ENCODE data around the gene RBM33. TPM values are rescaled to one million over a fixed set of nuclear protein-coding genes. Genes with fewer than 3 reads are reported as not detected.

The RBM33 gene
- total RNA-seq, 4 donors from 2014 or later, result 35.7 to 59.9 (median 44.5) TPM

DNA sequence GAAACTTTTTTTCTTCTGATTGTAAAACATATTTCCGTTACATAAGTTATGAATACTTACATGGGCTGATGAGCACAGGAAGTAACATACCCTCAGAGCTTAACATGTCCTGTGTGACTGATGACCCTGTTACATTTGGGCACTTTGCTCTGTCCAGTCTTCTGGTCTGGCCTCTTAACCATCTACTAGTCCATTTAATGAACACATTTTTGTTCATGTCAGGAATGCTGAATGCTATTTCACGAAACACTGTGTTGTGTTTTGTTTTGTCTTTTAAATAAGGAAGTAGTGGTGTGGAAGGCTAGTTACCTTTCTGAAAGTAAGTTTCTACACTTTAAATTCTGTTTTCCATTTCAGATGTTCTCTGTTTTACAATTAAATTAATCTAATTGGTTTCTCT, 77.7 kb downstream of the RBM33 start:
- Histone ChIP-seq H3K9me3 (no peaks in the 10 kb centered on the region), H3K27ac (no peak overlapping the region), H3K4me1 (no peaks in the 10 kb centered on the region), H3K36me3 (no peaks in the 10 kb centered on the region), H3K27me3 (no peaks in the 10 kb centered on the region), H3K4me3 (replicated peaks in 1 of 3) (no peak overlapping the region)
- 76 to 86% methylated on average over 2 of the region's 2 CpGs for WGBS, 2 donors
- TF ChIP-seq POLR2A (IDR thresholded peaks at IDR 0.05), result no peak
- TF ChIP-seq, protein P1, sequence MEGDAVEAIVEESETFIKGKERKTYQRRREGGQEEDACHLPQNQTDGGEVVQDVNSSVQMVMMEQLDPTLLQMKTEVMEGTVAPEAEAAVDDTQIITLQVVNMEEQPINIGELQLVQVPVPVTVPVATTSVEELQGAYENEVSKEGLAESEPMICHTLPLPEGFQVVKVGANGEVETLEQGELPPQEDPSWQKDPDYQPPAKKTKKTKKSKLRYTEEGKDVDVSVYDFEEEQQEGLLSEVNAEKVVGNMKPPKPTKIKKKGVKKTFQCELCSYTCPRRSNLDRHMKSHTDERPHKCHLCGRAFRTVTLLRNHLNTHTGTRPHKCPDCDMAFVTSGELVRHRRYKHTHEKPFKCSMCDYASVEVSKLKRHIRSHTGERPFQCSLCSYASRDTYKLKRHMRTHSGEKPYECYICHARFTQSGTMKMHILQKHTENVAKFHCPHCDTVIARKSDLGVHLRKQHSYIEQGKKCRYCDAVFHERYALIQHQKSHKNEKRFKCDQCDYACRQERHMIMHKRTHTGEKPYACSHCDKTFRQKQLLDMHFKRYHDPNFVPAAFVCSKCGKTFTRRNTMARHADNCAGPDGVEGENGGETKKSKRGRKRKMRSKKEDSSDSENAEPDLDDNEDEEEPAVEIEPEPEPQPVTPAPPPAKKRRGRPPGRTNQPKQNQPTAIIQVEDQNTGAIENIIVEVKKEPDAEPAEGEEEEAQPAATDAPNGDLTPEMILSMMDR (IDR thresholded peaks at IDR 0.05), result no peak
- DNase-seq, result no peak
- intact Hi-C loops (cut with DNase I), result no loop called here

DNA sequence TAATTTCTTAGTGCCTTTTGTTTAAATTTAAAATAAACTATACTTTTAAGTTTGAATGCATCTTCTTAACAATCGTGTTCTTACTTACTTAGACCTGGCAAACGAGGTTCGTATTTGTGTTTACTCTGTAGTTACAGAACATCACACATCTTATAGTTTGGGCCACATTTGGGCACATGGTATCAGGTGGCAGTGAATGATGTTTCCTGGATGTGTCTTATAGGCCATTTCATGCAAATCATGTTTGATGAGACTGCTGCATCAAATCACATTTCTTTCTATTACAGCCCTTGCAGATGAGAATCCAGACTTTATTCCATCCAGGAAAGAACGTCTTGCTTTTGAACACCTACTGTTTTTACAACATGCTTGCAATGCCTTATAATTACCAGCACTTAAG, 78.5 kb downstream of the RBM33 start:
- intact Hi-C loops (cut with DNase I), result no loop called here

DNA sequence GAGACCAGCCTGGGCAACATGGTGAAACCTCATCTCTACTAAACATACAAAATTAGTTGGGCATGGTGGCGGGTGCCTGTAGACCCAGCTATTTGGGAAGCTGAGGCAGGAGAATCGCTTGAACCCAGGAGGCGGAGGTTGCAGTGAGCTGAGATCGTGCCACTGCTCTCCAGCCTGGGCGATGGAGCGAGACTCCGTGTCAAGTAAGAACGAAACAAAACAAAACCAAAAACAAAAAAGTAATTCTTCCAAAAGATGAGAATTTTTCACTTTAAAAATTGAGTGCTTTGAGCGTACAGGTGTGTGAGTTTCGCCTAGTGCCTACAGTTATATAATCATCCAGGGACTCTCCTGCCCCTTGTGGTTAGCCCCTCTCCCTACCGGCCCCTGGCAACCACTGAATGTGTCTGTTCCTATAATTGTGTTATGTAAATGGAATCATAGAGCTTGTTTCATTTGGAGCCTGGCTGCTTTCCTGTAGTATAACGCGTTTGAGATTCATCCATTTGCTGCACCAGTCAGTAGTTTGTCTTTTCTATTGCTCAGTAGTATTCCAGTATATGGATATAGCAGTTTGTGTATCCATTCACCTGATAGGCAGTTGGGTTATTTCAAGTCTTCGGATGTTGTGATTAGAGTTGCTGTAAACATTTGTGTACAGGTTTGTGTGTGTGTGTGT, 80.0 kb downstream of the RBM33 start:
- no peaks in the 10 kb centered on the region for H3K4me1 ChIP-seq
- H3K36me3 ChIP-seq, result no peaks in the 10 kb centered on the region
- DNase-seq, result no peak
- intact Hi-C loops (cut with DNase I), result no loop called here
- H3K27me3 ChIP-seq, result no peaks in the 10 kb centered on the region
- 94 to 95% methylated on average over 14 of the region's 14 CpGs for WGBS, 2 donors
- no peak for TF ChIP-seq POLR2A (IDR thresholded peaks at IDR 0.05)
- TF ChIP-seq, protein P1 (IDR thresholded peaks at IDR 0.05), result no peak
- no peak overlapping the region for H3K27ac ChIP-seq
- H3K4me3 ChIP-seq (replicated peaks in 1 of 3), result no peak overlapping the region
- no peaks in the 10 kb centered on the region for H3K9me3 ChIP-seq

More for the DNA sequence above, 78.5 kb downstream of the RBM33 start:
- TF ChIP-seq POLR2A (IDR thresholded peaks at IDR 0.05), result no peak
- TF ChIP-seq, protein P1 (IDR thresholded peaks at IDR 0.05), result no peak
- H3K4me3 ChIP-seq (replicated peaks in 1 of 3), result no peak overlapping the region
- no peak for DNase-seq
- no peaks in the 10 kb centered on the region for H3K4me1 ChIP-seq
- 88 to 90% methylated on average over 4 of the region's 4 CpGs for WGBS, 2 donors
- H3K36me3 ChIP-seq, result no peaks in the 10 kb centered on the region
- no peaks in the 10 kb centered on the region for H3K27me3 ChIP-seq
- no peaks in the 10 kb centered on the region for H3K9me3 ChIP-seq
- H3K27ac ChIP-seq, result no peak overlapping the region

DNA sequence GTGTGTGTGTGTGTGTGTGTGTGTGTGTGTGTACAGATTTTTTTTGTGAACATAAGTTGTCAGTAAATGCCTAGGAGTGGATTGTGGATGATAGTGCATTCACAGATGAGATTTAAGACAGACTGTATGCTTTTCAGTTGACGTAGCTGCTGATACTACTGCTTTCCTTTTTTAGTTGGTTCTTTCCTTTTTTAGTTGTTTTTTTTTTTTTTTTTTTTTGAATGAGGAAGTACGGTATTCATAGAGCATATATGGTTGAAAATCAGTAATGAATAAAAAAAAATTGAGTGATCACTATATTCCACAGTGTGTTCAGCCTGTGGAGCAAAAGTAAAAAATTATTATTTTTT, 80.5 kb downstream of the RBM33 start:
- intact Hi-C loops (cut with DNase I), result no loop called here
- 81 to 92% methylated on average over 2 of the region's 2 CpGs for WGBS, 2 donors
- no peak for TF ChIP-seq POLR2A (IDR thresholded peaks at IDR 0.05)
- TF ChIP-seq, protein P1 (IDR thresholded peaks at IDR 0.05), result no peak

DNA sequence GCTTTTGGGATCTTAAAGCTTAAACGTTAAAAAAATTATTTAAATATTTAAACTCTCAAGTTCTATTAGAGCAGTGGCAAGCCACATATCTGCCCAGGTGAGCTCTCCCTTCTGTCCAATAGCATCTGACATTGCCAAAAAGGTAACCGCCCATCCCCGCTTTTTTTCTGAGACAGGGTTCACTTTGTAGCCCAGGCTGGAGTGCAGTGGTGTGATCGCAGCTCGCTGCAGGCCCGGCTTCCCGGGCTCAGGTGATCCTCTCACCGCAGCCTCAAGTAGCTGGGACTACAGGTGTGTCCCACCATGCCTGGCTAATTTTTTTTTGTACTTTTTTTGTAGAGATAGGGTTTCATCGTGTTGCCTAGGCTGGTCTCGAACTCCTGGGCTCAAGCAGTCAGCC, 83.2 kb downstream of the RBM33 start:
- Histone ChIP-seq H3K4me1 (no peaks in the 10 kb centered on the region), H3K36me3 (peaks cover 0 to 4% of the 10 kb centered on the region in 2 donors), H3K27ac (no peak overlapping the region), H3K9me3 (no peaks in the 10 kb centered on the region), H3K27me3 (no peaks in the 10 kb centered on the region), H3K4me3 (replicated peaks in 1 of 3) (no peak overlapping the region)
- no peak for TF ChIP-seq POLR2A (IDR thresholded peaks at IDR 0.05)
- TF ChIP-seq, protein P1 (IDR thresholded peaks at IDR 0.05), result no peak
- intact Hi-C loops (cut with DNase I), result no loop called here
- 88 to 90% methylated on average over 10 of the region's 10 CpGs for WGBS, 2 donors
- no peak for DNase-seq

More for the DNA sequence above, 80.5 kb downstream of the RBM33 start:
- no peaks in the 10 kb centered on the region for H3K4me1 ChIP-seq
- no peak for DNase-seq
- no peak overlapping the region for H3K27ac ChIP-seq
- H3K27me3 ChIP-seq, result no peaks in the 10 kb centered on the region
- no peaks in the 10 kb centered on the region for H3K9me3 ChIP-seq
- no peak overlapping the region for H3K4me3 ChIP-seq (replicated peaks in 1 of 3)
- no peaks in the 10 kb centered on the region for H3K36me3 ChIP-seq

Measured in thyroid gland (tissue), 4 donors.